MM.1S (cell line): ENCODE measurements around the gene PREX1.

Experiments
- EZH2 ChIP-seq: fragments of 300-600 bp; sonication (generic); optimal IDR thresholded peaks from 2 replicates; pipeline ENCODE3; 2017; ENCODE audit warnings: low read depth, mild to moderate bottlenecking, antibody characterized with exemption, low read length, mixed read lengths
- TF ChIP-seq, protein P1 (sequence below): fragments of 300-600 bp; sonication (generic); IDR thresholded peaks from 2 replicates; pipeline ENCODE4 v1.5.1; 2016; ENCODE audit warnings: antibody characterized with exemption, low read length, mixed read lengths

DNA sequence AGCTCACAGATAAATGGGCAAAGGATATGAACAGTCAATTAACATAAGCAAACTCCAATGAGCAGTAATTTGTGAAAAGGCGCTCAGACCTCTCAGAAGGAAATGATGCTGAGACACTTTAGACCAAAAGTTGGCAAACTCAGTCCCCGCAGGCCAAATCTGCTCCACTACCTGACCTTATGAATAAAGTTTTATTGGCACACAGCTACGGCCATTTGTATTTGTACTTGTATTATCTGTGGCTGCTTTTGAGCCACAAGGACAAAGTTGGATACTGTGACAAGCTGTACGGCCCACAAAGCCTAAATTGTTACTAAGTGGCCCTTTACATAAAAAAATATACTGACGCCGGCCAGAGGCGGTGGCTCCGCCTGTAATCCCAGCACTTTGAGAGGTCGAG is 167.0 kb downstream of the PREX1 start:
- TF ChIP-seq, protein P1, sequence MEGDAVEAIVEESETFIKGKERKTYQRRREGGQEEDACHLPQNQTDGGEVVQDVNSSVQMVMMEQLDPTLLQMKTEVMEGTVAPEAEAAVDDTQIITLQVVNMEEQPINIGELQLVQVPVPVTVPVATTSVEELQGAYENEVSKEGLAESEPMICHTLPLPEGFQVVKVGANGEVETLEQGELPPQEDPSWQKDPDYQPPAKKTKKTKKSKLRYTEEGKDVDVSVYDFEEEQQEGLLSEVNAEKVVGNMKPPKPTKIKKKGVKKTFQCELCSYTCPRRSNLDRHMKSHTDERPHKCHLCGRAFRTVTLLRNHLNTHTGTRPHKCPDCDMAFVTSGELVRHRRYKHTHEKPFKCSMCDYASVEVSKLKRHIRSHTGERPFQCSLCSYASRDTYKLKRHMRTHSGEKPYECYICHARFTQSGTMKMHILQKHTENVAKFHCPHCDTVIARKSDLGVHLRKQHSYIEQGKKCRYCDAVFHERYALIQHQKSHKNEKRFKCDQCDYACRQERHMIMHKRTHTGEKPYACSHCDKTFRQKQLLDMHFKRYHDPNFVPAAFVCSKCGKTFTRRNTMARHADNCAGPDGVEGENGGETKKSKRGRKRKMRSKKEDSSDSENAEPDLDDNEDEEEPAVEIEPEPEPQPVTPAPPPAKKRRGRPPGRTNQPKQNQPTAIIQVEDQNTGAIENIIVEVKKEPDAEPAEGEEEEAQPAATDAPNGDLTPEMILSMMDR = no peak
- TF ChIP-seq EZH2 = no peak
